ENCODE data around the gene VIPR1.

Gene VIPR1

GRCh38 chr3:42582474-42583070 lies 80.1 kb downstream of the VIPR1 start:
- DNase-seq = no peak

Data from hematopoietic multipotent progenitor cell treated with erythropoietin and hydrocortisone succinate and interleukin-3 and kit ligand, for 8 days (in vitro differentiated cells).